T-helper 2 cell (primary cell): ENCODE measurements around the gene CD83.

Experiments
- DNase-seq, 5 experiments: peaks; one replicate each; pipeline versions ENCODE4 v3.0.0 to v3.0.0-alpha.2; 2012 to 2022

Gene CD83

DNA sequence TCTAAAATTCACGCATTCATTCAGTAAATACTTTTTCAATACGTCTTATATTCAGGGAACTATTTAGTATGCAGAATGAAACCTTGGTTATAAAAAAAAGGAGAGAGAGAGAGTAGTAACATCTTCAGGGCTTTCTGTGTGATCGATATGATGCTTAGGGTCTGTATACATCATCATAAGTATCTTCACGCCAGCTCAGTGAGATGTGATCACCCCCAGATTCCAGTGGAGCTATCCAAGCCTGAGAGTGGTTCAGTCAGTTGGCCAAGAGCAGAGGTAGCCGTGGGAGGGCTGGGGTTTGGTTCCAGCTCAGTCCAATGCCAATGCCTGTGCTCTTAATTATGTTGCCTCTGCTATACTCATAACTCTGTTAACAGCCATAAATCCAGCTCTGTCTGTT, 8.6 kb downstream of the CD83 start:
- no peak for DNase-seq

DNA sequence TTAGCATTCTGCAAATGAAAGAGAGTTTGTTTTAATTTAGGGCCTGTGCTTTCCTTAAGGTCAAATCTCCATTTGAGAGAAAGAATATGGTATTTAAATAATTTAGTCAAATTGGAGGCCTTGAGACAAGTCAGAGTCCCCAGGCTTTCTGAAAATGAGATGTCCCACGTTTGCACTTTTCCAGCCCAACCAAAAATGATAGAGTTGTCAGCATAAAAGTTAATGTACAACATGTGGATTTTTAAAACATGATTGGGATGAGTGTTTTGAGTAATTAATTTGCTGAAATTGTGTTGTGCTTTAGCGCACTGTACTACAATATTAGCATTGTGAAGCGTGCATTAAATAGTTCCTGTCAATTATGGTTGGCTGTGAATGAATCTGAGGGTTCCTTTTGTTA, 10.0 kb downstream of the CD83 start:
- DNase-seq = no peak

DNA sequence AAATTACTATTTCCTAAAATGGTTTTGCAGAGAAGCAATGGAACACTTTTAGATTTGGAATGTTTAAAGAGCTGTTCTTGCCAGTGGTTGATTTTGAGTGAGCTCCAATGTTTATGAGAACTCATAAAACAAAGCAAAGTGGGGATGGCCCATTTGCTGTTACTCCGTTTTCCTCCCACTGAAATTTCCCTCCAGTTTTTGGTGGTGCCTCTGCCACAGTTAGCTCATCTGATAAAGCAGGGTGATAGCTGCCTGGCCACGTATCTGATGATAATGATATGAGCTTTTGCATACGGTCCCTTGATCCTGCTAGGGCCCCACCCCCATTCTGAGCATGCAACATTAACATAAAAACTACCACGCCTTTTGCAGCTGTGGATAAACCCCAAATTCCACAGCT, 10.4 kb downstream of the CD83 start:
- DNase-seq = peak in 1 of 5 experiments; percentile 61

DNA sequence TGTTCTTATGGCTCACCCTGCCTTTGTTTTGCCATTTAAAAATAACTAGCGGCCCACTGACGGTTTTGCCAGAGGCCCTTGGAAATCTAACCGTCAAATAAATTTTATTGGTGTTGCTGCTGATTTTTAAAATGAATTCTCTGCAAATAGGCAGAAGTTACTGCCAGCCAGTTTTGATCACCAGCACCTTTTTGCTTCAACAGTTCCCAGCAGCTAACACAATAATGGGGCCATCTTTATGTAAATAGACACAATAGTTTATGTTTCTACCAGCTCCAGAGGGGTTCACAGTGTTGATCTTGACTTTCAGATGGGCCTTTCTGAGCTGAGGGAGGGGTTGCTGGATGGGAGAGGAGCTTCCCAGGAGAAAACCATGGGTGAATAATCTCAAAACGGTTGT, 11.2 kb downstream of the CD83 start:
- DNase-seq = no peak

DNA sequence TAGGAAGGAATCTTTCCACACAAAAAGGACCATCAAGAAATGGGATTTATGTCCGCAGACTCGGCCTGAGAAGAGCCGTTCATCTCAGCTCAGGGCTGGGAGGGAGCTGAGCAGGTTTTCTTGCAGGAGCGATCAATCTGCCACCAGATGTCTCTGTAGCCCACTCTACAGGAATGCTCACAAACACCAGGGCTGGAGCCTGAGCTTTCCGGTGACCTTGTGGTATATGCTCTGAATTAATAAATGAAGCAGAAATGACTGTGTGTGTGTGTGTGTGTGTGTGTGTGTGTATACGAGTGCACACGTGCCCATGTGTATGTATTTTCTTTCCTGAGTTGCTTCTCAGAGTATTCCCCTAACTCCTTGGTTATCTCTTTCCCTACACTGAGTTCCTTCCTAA, 12.0 kb downstream of the CD83 start:
- peak in 1 of 5 experiments; percentile 61 for DNase-seq

DNA sequence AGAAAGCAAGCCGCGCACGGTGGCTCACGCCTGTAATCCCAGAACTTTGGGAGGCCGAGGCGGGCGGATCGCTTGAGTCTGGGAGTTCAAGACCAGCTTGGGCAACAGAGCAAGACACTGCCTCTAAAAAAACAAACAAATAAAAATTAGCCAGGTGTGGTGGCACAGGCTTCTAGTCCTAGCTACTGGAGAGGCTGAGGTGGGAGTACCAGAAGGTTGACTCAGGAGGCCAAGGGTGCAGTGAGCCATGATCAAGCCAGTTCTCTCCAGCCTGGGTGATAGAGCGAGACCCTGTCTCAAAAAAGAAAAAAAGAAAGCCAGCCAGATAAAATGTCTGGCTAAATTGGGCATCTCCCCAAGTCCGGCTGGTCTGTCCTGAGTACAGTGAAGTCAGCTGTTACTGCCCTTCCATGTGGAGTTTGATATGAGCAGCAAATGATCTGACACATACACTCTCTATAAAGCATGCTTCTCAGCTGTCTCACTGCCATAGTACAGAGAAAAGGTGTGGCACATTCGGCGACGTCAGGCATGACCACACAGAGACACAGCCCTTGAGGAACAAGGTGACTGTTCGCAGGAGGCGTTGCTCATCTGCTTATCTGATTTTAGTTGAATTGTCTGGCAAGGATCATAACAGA, 13.0 kb downstream of the CD83 start:
- no peak for DNase-seq

DNA sequence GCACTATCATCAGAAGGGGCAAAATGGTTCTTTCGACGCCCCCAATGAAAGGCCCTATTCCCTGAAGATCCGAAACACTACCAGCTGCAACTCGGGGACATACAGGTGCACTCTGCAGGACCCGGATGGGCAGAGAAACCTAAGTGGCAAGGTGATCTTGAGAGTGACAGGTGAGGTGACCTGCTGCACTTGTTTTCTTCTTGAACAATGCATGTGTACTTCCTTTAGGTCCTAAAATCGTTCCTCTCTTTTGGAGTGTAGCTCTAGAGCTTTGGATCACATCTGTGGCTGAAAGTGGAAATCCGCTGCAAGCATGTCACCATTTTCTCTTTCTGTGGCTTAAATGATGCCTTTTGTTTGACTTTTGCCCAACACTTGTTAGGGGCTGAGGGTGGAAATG, 14.0 kb downstream of the CD83 start:
- DNase-seq = no peak

DNA sequence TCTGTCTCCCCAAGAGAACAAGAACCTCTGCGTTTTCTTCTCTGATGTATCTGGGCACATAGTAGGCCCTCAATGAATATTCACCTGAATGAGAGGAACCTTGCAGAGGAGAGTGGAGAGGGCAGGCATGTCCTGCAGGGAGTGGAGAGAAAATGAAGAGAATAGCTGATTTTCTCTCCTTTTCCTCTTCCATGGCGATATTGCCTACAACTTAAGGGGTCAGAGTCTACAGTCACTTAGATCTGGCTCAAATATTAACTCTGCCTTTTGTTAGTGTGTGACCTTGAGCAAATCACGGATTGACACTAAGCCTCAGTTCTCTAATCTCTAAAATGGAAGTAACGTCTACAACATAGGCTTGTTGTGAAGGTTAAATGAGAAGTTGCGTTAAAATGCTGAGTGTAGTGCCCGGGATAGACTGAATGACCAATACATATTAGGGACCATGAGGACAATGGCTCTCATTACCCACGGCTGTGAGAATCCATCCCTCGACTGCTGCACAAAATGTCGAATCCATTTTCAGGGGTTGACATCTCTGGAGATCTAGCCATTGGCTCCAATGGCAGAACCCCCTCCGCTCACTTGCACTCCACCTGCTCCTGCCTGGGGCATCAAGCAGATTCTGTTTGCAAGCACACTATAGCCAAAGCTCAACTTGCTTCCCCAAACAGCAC, 14.8 kb downstream of the CD83 start:
- DNase-seq = no peak

DNA sequence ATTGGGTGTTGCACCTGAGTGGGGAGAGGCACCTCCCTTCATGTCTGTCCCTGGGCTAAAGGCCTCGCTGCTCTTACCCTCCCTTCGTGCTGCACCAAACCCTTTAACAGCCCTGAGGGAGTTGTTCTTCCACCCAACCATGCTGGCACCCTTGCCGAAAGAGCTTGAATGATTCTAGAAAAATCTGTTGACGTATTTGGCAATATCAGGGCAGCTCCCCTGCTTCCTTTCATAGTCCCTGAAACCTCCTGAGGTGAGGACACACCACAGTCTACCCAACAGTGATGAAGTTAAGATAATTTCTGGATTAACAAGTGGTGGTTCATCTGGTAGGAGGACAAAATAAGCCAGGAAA, 15.3 kb downstream of the CD83 start:
- no peak for DNase-seq

DNA sequence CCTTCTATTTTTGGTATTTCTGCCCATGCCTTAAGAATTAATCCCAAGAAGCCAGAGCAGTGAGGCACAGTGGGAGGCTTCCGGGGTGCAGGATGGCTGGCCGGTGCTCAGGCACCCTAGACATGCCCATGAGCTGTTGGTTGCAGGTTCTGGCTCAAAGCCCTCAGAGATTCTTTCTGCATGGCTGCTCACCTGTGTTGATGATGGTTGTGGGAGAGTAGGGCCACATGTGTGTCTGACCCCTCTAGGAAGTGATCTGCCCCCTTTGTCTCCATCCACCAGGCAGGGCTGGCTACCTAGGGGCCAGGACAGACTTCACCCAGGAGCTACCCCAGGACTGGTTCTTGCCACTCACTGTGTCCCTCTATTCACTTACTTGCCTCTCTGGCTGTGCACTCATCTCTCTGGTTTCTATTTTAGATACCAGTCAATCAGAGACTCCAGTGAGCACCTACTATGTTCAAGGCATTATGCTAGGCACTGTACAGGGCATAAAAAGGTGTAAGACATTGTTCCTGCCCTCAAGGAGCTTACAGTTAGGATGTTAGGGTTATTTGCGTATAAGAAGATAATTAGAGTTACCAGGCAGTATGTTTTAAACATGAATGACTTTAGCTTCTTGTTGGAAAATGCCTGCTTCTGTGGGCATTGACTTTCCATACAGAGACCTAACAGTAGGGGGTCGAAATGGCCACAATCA, 16.8 kb downstream of the CD83 start:
- DNase-seq = no peak

DNA sequence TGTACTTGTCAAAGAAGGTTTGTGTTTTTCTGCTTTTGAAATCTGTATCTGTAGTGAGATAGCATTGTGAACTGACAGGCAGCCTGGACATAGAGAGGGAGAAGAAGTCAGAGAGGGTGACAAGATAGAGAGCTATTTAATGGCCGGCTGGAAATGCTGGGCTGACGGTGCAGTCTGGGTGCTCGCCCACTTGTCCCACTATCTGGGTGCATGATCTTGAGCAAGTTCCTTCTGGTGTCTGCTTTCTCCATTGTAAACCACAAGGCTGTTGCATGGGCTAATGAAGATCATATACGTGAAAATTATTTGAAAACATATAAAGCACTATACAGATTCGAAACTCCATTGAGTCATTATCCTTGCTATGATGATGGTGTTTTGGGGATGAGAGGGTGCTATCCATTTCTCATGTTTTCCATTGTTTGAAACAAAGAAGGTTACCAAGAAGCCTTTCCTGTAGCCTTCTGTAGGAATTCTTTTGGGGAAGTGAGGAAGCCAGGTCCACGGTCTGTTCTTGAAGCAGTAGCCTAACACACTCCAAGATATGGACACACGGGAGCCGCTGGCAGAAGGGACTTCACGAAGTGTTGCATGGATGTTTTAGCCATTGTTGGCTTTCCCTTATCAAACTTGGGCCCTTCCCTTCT, 18.4 kb downstream of the CD83 start:
- peak in 1 of 5 experiments; percentile 39 for DNase-seq

DNA sequence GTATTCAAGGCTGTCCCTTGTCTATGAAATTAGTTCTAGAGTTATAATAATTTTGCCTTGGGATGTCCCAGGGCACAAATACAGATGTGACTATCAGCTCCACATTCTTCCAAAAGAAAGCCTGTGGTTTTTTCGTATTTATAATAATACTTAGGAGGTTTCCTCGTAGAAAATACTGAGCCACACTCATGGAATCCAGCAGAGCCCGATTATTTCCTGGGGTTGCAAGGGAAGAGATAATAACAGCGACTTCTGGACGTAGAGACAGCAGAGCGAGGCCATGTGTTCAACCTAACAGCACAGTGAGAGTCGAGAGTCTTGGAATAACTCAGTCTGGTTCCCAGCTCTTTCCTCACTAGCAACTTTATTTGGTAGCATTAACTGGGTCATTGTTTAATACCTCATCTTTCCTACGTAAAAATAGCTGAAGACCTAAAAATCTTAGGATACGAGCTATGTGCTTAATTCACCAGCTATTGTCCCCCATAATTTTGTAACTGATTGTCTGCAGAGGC, 21.2 kb downstream of the CD83 start:
- DNase-seq = no peak

DNA sequence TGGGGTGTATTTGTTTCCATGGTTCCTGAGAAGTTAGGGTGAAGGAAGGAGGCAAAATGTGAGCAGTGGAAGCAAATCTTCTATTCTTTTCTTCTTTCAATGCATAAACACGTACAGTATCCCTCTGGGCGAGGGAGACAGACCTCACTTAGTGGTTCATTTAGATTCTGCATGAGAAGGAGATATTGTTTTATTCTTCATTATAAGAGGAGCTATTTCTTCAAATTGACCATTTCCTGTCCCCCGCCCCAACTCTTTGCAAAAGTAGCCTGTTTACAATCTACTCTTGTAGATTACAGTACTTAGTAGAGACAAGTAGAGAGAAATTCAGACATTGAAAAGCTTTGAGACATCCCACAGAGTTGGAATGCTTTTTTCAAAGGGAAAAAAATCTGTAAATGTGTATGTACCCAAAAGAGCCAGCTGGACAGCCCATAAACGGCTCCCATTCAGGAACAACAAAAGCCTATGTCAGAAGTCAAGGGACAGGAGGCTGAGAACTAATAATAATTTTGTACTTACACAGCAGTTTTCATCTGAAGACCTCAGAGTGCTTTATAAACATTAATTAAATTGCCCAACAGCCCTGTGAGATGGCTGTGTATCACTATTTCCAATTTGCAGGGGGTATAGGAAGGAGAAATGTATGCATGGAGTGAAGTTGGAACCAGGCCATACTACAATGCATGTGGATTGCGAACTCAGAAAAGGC, 23.9 kb downstream of the CD83 start:
- no peak for DNase-seq

DNA sequence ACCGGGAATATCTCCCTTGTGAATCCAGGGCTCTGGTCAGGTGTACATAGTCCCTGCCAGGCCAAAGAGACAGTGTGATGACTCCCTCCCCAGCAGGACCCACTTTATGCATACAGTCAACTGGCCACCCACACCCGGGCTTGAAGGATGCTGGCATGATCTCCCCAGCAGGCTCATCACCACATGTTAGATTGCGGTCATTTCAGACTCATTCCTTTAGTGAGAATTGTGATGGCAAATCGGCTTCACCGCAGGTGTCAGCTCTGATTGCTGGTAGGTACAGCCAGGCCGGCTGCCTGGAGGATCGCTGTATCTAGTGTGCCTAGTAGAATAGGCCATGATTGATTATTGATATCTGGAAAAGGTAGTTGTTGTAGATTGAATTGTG, 24.5 kb downstream of the CD83 start:
- peak in 1 of 5 experiments; percentile 6 for DNase-seq

DNA sequence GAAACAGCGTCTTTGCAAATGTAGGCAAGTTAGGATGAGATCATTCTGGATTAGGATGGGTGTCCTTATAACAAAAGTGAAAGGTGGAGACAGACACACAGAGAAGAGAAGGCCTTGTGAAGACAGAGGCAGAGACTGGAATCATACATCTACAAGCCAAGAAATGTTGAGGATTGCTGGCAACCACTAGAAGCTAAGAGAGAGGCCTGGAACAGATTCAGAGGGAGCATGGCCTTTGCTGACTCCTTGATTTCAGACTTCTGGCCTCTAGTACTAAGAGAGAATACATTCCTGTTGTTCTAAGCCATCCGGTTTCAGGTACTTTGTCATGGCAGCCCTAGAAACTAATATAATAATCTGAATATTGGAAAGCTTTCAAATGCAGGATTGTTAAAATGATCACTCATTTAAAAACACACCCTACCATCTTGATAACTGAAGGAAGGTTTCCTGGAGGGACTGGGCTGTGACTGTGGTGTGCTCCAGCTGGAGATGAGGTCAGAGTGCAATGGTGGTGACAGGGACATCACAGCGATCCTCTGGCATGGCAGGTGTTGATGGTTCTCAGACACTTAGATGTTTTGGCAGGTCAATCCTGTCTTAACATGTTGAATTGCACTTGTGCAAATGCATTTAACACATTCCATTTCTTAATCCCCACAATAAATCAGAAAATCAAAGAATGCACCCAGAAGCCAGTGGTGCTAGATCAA, 25.1 kb downstream of the CD83 start:
- DNase-seq = no peak

DNA sequence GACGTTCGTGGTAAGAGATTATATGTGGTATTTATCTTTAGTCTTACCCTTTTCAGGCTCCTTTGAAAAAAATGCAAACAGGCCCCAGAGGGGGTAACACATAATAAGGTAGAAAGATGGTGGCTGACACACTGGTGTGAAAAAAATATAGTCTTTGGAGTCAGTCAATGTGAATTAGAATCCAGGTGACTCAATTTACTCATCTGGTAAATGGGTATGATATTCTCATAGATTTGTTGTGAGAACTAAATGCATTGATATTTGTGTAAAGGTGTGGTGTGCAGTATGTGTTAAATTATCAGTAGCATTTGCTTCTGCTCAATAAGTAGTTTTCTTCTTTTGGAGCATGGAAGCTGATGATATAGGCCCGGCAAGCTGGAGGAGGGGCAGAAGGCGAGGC, 25.7 kb downstream of the CD83 start:
- DNase-seq = no peak

DNA sequence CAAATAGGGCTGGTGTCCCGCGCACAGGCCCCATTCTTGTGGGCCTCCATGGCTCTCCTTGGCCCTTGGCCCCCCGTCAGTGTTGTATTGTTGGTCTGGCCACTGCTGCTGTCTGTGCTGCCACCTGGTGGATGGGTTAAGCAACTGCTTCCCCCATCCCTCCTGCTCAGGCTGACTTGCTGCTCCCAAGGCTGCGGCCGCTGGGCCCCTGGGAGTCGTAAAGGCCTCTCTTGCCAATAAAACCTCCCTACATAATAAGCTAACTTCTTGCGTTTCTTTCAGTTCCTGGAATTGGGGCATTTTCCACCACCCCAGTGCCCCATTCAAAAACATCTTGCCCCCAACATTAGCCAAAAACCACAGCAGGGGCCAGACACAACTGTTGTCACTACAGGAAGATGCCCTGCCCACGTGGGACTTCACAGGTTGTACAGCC, 27.1 kb downstream of the CD83 start:
- DNase-seq = peak; percentile 32 to 69 (median 60)

DNA sequence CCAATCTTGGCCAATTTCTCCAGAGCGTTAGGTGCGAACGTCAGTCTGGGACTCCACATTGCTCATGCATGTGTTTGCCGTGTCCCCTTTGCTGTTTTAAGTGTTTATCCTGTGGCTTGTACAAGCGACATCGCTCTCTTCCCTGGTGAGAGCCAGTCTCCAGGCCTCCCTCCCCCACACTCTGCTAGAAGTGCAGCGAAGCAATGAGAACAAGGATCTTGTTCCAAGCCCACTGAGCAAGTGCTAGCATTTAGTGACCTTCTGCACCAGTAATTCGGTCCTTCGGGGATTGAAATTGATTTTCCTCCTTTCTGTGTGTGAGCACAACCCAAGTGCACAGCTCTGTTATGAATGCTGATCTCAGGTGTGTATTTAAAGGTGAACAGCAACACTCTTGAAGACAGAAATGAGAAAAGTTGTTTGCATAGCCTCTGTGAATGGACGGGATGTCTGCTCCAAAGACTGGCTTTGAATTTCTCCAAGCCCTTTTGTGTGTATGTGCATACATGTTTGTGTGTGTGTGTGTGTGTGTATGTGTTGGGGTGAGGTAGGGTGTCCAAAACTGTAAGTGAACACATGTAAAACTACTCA, 29.0 kb downstream of the CD83 start:
- DNase-seq = no peak

DNA sequence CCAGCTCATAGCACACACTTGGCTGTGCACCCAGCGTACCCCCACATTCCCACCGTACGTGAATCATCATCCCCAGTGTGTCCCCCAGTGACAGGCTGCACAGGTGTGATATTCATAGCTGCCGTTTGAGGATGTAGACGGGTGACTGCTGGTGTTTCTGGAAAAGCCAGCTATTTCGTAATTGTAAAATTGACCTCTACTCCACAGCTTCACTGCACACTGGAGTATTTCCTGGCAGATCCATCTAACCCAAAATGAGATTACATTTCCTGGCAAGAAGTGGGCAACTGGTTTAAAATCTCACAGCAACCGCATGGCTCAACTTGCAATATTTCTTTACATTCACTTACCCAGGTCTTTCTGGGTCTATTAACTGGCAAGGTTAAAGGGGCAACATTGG, 30.3 kb downstream of the CD83 start:
- DNase-seq = no peak

DNA sequence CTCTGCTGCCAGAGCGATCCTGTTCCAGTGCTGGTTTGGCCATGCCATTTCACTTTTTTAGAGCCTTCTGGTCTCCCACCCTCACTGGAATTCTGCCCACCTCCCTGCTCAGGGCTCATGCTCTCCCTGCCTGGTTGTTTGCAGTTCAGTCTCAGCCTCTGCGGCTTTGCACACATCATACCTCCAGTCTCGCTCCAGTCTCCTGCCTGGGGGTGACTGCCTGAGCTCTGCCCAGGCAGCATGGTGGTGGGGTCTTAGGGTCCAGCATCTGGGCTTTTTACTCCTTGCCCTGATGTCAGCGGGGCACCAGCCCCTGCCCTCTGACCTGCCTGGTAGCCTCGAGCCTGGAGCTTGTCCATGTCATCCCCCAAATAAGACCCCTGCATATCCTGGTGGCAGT, 30.9 kb downstream of the CD83 start:
- no peak for DNase-seq

DNA sequence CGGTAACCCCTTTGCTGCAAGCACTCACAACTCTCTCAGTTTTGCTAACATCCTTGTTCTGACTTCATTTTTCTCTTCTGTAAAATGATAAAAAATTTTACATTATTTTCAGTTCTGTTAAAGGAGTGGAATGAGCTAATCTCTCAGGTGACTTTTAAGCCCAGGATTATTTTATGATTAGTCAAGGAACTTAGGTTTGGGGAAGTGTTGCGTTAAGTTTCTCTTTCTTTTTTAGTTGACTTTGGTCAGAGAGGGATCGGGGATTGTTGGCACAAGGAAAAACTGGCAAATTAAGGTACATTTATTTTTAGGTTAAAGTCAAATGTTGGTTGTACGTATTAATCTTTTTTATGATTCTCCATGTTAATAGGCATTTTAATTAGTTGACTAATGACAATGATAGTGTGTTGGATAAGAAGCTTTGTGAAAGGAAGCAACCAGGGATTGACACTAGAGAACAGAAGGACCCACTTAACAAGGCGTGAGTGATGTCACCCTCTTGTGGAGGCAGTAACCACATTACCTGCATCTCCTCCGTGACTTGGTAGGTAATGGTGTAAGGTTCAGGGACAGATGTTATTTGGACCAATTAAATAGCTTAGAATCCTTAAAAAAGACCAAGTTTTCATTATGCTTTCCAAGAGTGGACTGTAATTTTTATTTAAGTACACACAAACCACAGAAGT, 31.6 kb downstream of the CD83 start:
- DNase-seq = no peak
